Mammary epithelial cell (primary cell): ENCODE results near the gene USP50.
"Not testable (repeated sequence)": the region's sequence is repeated elsewhere in the genome, so short reads cannot be mapped to it uniquely, and the experiment has no call there.

Source experiments
- CTCF ChIP-seq, 2 donors: IDR thresholded peaks in 1 of 2; conservative IDR thresholded peaks in 1 of 2; 2 replicates each; pipeline ENCODE4 v1.5.1; 2011 to 2012; ENCODE audit warnings: inconsistent platforms in 2 of 2, low read length in 2 of 2, mild to moderate bottlenecking in 2 of 2, control low read depth in 1 of 2, low read depth in 1 of 2; ENCODE audit not compliant: insufficient read depth in 1 of 2; ENCODE audit errors: extremely low read depth in 1 of 2
- EZH2 ChIP-seq: IDR thresholded peaks from 2 replicates; pipeline ENCODE4 v1.6.1; 2012; ENCODE audit warnings: low read length, inconsistent platforms, borderline replicate concordance

DNA sequence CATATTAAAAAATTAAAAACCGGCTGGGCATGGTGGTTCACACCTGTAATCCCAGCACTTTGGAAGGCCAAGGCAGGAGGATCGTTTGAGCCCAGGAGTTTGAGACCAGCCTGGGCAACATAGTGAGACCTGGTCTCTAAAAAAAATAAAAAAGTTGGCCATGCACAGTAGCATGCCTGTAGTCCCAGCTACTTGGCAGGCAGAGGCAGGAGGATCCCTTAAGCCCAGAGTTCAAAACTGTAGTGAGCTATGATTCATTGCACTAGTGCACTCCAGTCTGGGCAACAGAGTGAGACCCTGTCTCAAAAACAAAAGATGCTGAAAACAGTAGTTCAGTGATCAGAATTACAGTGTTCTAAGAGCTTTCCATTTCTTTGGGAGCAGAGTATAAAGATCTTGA, 40.8 kb downstream of the USP50 start:
- TF ChIP-seq EZH2; CTCF (conservative IDR thresholded peaks at IDR 0.05 in 1 of 2, IDR thresholded peaks at IDR 0.05 in 1 of 2; ENCODE audit: extremely low read depth in 1 of 2, insufficient read depth in 1 of 2, low read depth in 1 of 2, low read length in 2 of 2): not testable (repeated sequence)
